K562 (cell line): Measurements from ENCODE around the gene GFRA3. TPM values are rescaled to one million over a fixed set of nuclear protein-coding genes. Genes with fewer than 3 reads are reported as not detected.

Experiments
- BRD4 ChIP-seq: fragments of 200-600 bp; sonication (generic); IDR thresholded peaks from 2 replicates; pipeline ENCODE4 v1.6.1; 2017; ENCODE audit warnings: inconsistent platforms
- CBX3 ChIP-seq, 2 experiments: IDR thresholded peaks; 1 replicate in 1 of 2; 2 replicates in 1 of 2; pipeline ENCODE4 v1.6.1; 2012; ENCODE audit warnings: inconsistent platforms in 2 of 2, low read length in 2 of 2, borderline replicate concordance in 1 of 2, control low read depth in 1 of 2
- CREB1 ChIP-seq, 2 experiments: sonication (generic) in 1 of 2; formaldehyde crosslinking in 1 of 2; IDR thresholded peaks; 2 replicates each; pipeline versions ENCODE4 v1.6.1 to v1.8.0; 2012 to 2022; ENCODE audit warnings: inconsistent platforms in 1 of 2, mild to moderate bottlenecking in 1 of 2, missing genetic modification reagents in 1 of 2, moderate library complexity in 1 of 2
- CREM ChIP-seq: IDR thresholded peaks from 2 replicates; pipeline ENCODE4 v1.6.1; 2014; ENCODE audit warnings: antibody characterized with exemption, low read depth
- DPF2 ChIP-seq: fragments of 450-650 bp; IDR thresholded peaks from 2 replicates; pipeline ENCODE4 v1.6.1; 2016
- E4F1 ChIP-seq: fragments of 250-450 bp; sonication (Bioruptor Pico); IDR thresholded peaks from 2 replicates; pipeline ENCODE4 v1.5.0; 2021; ENCODE audit warnings: mild to moderate bottlenecking, borderline replicate concordance
- FOS ChIP-seq: IDR thresholded peaks from 3 replicates; pipeline ENCODE4 v1.6.1; 2011; ENCODE audit not compliant: insufficient read length; ENCODE audit errors: extremely low read depth
- GABPB1 ChIP-seq: sonication (generic); formaldehyde crosslinking; IDR thresholded peaks from 2 replicates; pipeline ENCODE4 v1.8.0; 2022; ENCODE audit warnings: mild to moderate bottlenecking, missing genetic modification reagents
- KAT2B ChIP-seq: IDR thresholded peaks from one replicate; pipeline ENCODE4 v1.6.1; 2012; ENCODE audit warnings: low read depth, mild to moderate bottlenecking, control low read depth, inconsistent platforms, low read length, moderate library complexity
- KDM5B ChIP-seq: fragments of 200-600 bp; sonication (generic); IDR thresholded peaks from 2 replicates; pipeline ENCODE4 v1.6.1; 2012; ENCODE audit warnings: low read depth, mild to moderate bottlenecking, moderate library complexity, low read length, control low read depth, inconsistent platforms; ENCODE audit not compliant: insufficient replicate concordance
- MIER1 ChIP-seq: fragments of 450-650 bp; IDR thresholded peaks from 2 replicates; pipeline ENCODE4 v1.6.1; 2016; ENCODE audit warnings: antibody characterized with exemption, mild to moderate bottlenecking, low read depth
- NFE2 ChIP-seq: IDR thresholded peaks from 2 replicates; pipeline ENCODE4 v1.6.1; 2014; ENCODE audit warnings: antibody characterized with exemption, low read depth
- NKRF ChIP-seq: fragments of 450-650 bp; IDR thresholded peaks from 2 replicates; pipeline ENCODE4 v1.6.1; 2016; ENCODE audit warnings: borderline replicate concordance
- NR2C2 ChIP-seq, 2 experiments: fragments of 200-800 bp in 1 of 2; sonication (Bioruptor generic) in 1 of 2; sonication (generic) in 1 of 2; formaldehyde crosslinking in 1 of 2; IDR thresholded peaks; 2 replicates each; pipeline versions ENCODE4 v1.6.1 to v1.8.0; 2016 to 2022; ENCODE audit warnings: mild to moderate bottlenecking in 1 of 2, missing compliant biosample characterization in 1 of 2, missing genetic modification characterization in 1 of 2, missing genetic modification reagents in 1 of 2
- PHF20 ChIP-seq: fragments of 450-650 bp; IDR thresholded peaks from 2 replicates; pipeline ENCODE4 v1.6.1; 2018; ENCODE audit not compliant: partially characterized antibody
- RBM25 ChIP-seq: fragments of 200-400 bp; formaldehyde crosslinking; IDR thresholded peaks from 2 replicates; pipeline ENCODE4 v1.6.1; 2018; ENCODE audit warnings: low read length, low read depth, moderate library complexity; ENCODE audit not compliant: severe bottlenecking
- TAF7 ChIP-seq: fragments of 450-650 bp; IDR thresholded peaks from 2 replicates; pipeline ENCODE4 v1.6.1; 2016; ENCODE audit warnings: missing genetic modification characterization, missing compliant biosample characterization
- TBP ChIP-seq: optimal IDR thresholded peaks from 2 replicates; pipeline ENCODE3; 2011; ENCODE audit warnings: low read depth, low read length, improper control_type of control experiment
- XRCC5 ChIP-seq: fragments of 200-400 bp; formaldehyde crosslinking; IDR thresholded peaks from 2 replicates; pipeline ENCODE4 v1.6.1; 2017; ENCODE audit warnings: low read depth, mild to moderate bottlenecking, low read length
- ZC3H11A ChIP-seq: IDR thresholded peaks from 2 replicates; pipeline ENCODE4 v1.6.1; 2012; ENCODE audit warnings: low read depth, low read length, improper control_type of control experiment
- ZEB2 ChIP-seq: fragments of 450-650 bp; IDR thresholded peaks from 2 replicates; pipeline ENCODE4 v1.6.1; 2016
- ZKSCAN3 ChIP-seq: fragments of 250-450 bp; sonication (Bioruptor Pico); IDR thresholded peaks from 2 replicates; pipeline ENCODE4 v1.4.0; 2020
- ZNF143 ChIP-seq: sonication (generic); formaldehyde crosslinking; IDR thresholded peaks from 2 replicates; pipeline ENCODE4 v1.9.0; 2022; ENCODE audit warnings: mild to moderate bottlenecking, missing genetic modification reagents
- ZNF707 ChIP-seq: fragments of 250-450 bp; sonication (Bioruptor Pico); conservative IDR thresholded peaks from 2 replicates; pipeline ENCODE4 v1.8.0; 2022; ENCODE audit warnings: inconsistent platforms, mild to moderate bottlenecking, moderate library complexity
- ZNF75A ChIP-seq: fragments of 450-650 bp; formaldehyde crosslinking; IDR thresholded peaks from 2 replicates; pipeline ENCODE4 v1.4.0; 2020; ENCODE audit warnings: mild to moderate bottlenecking
- polyA plus RNA-seq, 8 experiments: library from polyadenylated mRNA; depleted of rRNA in 4 of 8; stranded (reverse) in 5 of 8; unstranded in 3 of 8; fragments of >200 nt; fragmentation: Nextera tagmentation in 2 of 8; fragmentation: Illumina TruSeq in 1 of 8; extraction: Ambion mirVana in 2 of 8; extraction: Trizol in 1 of 8; gene quantifications; 2 replicates each; pipeline versions ENCODE4 v1.2.1 to v1.2.3, GENCODE V29; 2011 to 2014; ENCODE audit warnings: inconsistent platforms in 1 of 8, missing spikeins in 1 of 8
- total RNA-seq, 7 experiments: library from RNA; depleted of rRNA in 6 of 7; stranded (reverse); fragments of >200 nt in 6 of 7; fragmentation: Illumina TruSeq in 2 of 7; extraction: Trizol in 2 of 7; gene quantifications; 2 replicates each; pipeline versions ENCODE4 v1.2.1 to v1.2.3, GENCODE V29; 2011 to 2021; ENCODE audit warnings: low replicate concordance in 1 of 7

GFRA3 gene
- total and polyA plus RNA-seq, 9 of the 15 experiments (the other 6 are each of a cell fraction or from before 2014, with no cell fraction given), result 0.05 to 0.09 (median 0.08) TPM; not detected in 6

DNA sequence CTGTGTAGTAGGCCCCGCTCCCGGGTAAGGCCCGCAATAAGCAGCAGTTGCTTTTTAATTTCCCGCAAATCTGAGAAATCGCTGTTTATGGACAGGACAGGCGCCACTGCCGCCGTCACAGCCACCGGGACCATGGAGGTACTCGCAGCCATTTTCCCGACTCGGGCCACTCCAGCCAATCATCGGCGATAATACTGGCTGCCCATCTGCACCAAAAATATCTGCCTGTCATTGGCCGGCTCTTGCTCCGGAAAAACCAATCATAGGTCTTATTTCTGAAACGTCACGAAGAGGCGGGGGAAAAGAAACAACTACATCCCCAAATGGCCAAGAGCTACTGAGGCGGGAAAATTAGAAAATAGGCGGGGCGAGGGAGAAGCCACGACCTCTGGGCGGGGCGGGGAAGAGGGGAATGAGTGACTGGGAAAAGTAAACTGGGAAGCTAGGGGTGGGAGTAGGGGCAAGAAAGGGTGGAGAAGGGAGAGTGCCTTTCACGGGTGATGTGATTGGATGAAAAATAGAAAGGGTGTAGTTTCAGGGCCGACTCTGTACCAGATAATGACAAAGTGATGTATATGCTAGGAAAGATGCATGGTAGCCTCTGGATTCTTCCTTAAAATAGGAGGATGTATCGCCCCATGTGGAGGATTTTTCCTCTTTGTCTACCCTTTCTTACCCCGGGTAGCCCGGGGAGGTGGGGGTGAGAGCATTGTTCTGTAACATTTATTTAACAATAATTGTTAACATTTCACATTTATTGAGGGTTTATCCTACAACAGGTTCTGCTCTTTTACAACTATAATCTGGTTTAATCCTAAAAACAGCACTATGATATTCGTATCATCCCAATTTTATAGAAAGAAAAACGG lies 61.0 kb downstream of the GFRA3 start, which contains the start of gene CDC23 (continued):
- TF ChIP-seq KDM5B (peak; percentile 93), CREM (peak; percentile 88), ZEB2 (no peak), FOS (peak; percentile 92), CREB1 (IDR thresholded peaks at IDR 0.05) (peak; percentile 86), CREB1 (CRISPR knock-in tag; IDR thresholded peaks at IDR 0.05) (peak; percentile 86), PHF20 (peak; percentile 96), TAF7 (peak; percentile 91), CBX3 (IDR thresholded peaks at IDR 0.05; ENCODE audit: borderline replicate concordance in 1 of 2, low read length in 2 of 2) (no peak; a peak in 1 of 3 replicates), ZKSCAN3 (CRISPR knock-in tag) (no peak), GABPB1 (0 out of 2 replicates have a peak, but pooled peaks have one; percentile 19), ZNF143 (CRISPR knock-in tag) (no peak), NR2C2 (CRISPR knock-in tag; IDR thresholded peaks at IDR 0.05) (no peak; the same call in 1 of the 2 replicates), NR2C2 (tag; IDR thresholded peaks at IDR 0.05) (peak; percentile 58; the same call in 1 of the 2 replicates), ZNF707 (CRISPR knock-in tag) (no peak), RBM25 (peak; percentile 92), NKRF (peak; percentile 73; the same call in 1 of the 2 replicates), E4F1 (CRISPR knock-in tag) (no peak), ZNF75A (CRISPR knock-in tag) (no peak), DPF2 (peak; percentile 43; the same call in 1 of the 2 replicates), BRD4 (no peak), TBP (peak; percentile 90), MIER1 (no peak), KAT2B (no peak), ZC3H11A (no peak), XRCC5 (0 out of 2 replicates have a peak, but pooled peaks have one; percentile 16), NFE2 (peak; percentile 59; the same call in 1 of the 2 replicates)
